Daoy (cell line): ENCODE results near the gene MPO. TPM values are rescaled to one million over a fixed set of nuclear protein-coding genes. Genes with fewer than 3 reads are reported as not detected.
A peak's percentile ranks its signal among the peaks of the same experiment; 100 is the strongest.

ENCODE experiments used
- DNase-seq: peaks from one replicate; pipeline ENCODE4 v3.0.0-alpha.2; 2015; ENCODE audit warnings: low read depth
- total RNA-seq: library from RNA; depleted of rRNA; stranded (reverse); fragments of >200 nt; shearing (Covaris generic); gene quantifications from 2 replicates; pipeline ENCODE4 v1.2.3, GENCODE V29; 2014; rRNA removed

The MPO gene, protein sequence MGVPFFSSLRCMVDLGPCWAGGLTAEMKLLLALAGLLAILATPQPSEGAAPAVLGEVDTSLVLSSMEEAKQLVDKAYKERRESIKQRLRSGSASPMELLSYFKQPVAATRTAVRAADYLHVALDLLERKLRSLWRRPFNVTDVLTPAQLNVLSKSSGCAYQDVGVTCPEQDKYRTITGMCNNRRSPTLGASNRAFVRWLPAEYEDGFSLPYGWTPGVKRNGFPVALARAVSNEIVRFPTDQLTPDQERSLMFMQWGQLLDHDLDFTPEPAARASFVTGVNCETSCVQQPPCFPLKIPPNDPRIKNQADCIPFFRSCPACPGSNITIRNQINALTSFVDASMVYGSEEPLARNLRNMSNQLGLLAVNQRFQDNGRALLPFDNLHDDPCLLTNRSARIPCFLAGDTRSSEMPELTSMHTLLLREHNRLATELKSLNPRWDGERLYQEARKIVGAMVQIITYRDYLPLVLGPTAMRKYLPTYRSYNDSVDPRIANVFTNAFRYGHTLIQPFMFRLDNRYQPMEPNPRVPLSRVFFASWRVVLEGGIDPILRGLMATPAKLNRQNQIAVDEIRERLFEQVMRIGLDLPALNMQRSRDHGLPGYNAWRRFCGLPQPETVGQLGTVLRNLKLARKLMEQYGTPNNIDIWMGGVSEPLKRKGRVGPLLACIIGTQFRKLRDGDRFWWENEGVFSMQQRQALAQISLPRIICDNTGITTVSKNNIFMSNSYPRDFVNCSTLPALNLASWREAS
- not detected in 2 replicates for total RNA-seq

DNA sequence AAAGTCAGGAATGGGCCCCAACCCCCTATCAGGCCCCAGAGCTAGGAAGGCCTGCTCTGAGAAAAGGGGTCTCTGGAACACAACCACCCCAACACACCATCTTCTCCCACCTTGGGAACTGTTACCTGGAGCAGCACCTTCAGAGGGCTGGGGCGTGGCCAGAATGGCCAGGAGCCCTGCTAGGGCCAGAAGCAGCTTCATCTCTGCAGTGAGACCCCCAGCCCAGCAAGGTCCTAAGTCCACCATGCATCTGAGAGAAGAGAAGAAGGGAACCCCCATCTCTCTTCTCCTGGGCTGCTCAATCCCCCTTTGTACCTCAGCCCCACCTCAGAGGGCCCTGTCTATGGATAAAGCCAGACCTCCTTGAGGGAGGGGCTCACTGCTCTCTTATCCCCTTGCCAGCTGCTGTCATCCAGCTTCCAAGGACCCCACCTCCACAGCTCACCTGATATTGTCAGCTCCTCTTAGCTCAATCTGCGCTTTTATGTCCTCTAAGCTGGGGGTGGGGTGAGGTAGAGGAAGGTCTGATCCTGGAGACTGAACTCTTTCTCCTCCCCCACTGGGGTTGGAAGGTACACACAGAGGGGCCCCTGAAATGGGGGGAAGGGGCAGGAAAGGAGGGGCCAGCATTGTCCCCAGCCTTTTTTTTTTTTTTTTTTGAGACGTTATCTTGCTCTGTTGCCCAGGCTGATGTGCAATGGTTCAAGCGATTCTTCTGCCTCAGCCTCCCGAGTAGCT lies at the start of gene MPO:
TSS of gene MPO (minus strand) at position 456 of the 738 bp plus-strand sequence. CDS start at position 279, 177 bp downstream.
- no peak for DNase-seq

DNA sequence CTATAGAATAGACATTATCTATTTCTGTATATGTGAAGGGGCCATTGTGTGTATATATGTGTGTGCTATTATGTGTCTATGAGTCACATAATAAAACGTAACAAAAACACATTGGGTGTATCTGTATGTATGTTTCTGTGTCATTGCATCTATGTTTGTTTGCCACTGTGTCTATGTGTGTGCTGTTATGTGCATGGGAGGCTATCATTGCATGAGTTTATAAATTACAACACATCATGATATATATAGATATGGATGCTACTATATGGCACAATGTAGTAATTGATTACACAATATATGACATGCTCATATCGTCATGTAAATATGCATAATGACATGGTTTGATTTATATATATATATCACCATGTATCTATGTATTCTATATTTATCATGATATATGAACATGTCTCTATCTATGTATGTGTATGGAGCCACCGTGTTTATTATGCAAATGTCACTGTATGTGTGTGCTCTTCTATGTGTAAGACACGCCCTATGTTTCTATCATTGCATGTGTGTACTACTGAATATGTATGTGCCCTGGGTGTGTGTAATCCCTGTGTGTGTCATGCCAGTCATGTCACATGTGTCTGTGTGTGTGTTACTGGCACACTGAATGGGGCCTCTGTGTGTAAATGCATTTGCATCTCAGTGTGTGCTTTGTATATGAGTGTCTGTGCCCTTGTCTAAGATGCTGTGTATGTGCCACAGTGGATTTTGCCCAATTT lies 49.2 kb upstream of the MPO start:
- no peak for DNase-seq

DNA sequence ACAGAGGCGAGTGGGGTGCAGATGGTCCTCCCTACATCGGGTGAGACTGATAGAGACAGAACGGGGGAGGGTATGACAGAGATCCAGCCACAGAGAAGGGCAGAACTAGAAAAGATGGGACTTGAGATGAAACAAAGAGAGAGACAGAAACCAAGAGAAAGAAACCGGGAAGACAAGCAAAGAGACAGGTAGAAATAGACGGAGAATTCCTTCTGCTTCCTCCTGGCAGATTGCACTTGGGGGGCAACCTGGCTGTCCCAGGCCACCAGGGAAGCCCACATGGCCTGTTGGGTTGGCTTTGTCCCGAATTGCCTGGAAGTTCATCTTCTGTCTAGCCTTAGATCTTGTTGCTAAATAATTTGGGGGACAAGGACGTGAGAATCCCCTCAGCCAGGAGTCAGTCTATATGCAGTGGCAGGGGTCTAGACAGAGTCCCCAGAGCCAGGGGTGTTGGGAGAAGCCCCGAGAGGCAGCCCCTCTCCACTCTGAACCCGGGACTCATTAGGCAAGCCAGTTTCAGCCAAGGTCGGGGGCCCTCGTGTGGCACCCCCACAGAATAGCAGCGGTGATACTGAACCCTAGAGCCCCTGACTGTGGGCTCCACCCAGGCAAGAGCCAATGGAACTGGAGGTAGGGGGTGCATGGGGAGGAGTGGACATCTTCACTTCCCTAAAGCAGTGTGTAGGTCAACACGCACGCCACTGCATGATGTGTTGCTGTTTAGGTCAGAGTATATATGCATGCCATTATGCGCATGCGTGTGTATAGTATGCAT lies 48.5 kb upstream of the MPO start:
- no peak for DNase-seq

DNA sequence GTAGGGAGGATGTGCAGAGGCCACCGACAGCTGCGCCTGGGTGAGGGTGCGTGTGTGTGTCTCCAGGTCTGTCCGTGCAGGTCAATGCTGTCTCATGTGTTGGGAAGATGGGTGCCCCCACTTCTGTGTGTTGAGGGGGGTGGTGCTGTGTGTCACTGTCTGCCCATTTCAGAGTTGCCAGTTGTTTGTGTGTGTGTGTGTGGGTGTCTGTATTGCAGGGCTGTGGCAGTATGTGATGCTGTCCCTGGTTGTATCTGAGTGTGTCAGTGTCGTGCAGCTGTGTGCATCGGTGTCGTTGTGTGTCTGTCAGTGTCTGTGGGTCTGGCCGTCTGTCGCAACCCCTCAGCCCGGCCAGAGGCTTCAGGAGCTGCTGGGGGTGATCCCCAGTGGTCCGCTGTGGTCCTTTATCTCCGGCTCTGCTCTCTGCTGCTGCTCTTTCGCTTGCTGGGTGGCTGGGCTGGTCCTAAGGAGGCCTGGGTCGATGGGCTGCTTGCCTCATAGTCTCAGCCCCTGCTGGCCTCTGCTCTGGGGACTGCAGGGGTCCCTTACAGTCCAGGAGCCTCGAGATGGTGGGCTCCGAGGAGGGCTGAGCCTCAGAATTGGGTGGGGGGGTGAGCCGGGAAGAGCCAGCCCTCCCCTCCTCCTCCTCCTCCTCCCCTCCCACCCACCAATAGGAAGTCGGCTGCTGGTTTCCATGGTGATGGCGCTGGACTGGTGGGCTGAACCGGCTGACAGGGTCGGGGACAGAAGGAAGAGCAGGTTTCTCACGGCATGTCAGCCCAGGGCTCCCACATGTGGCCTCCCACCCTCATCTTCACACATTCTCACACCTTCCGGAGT lies 47.7 kb upstream of the MPO start, which contains the start of gene TSPOAP1:
TSS of gene TSPOAP1 (minus strand) at position 601 of the 840 bp plus-strand sequence. CDS start 875 bp downstream, outside the sequence.
- no peak for DNase-seq

DNA sequence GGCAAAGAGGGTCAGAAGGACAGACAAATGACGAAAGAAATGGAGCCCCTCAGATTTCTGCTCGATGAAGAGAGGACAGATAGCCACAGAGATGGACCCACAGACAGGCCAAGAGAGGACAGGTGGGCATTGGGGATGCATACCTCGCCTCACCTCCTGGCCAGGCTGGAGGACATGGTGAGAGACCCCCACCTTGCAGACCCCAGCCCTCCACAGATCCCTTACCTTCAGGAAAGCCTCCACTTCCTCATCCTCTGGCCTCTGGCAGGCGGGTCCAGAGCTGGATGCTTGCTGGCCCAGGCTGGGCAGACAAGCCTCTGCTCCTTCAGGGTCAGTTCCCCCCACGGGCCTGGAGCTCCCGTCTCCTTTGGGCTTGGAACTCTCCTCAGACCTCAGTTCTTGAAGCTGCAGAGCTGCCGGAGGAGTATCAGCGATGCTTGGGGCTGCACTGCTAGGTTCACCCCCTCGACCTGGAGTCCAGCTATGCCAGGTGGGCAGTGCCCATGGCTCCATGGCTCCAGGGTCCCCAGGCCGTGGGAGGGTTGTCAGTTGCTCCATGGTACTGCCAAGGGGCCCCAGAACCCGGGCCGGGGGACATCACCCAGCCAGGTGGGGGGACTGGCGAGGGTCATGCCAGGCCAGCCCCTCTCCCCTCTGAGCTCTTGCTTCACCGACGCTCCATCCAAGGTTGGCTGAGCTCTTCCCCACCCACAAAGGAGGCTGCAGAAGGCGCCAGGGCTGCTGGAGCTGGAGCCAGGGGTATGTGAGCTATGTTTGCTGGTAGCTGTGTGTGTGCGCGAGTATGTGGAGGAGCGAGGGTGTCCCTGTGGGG lies 46.8 kb upstream of the MPO start:
- DNase-seq = no peak

DNA sequence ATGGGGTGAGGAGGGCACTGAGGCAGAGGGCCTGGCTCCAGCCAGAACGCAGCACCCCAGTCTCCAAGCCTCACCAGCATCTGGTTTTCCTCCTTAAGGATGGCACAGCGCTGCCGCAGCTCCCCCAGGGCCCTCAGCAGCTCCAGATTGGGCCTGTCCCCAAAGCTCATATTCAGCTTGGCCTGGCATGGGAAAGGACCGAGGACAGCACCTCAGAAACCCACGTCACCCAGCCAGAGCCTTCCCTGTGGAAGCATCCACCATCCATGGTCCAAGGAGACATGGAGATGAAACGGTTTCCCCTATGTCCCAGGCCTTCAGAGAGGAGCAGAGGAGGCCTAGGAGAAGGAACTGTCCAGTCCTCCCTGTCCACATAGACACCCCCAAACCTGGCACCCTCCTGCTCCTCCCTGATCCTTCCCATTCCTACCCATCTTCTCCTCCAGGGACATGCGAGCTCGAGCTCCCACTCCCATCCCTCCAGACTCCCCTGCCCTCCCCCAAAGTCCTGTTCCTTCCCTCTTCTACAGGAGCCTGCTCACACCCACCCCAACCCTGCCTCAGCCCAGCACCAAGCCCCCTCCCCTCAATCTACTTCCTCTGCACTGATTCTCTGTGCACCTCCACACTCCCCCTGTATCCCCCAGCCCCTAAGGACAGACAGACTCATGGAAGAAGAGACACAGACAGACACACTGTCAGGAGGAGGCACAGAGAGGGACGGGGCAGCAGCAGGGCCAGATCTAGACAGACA lies 46.1 kb upstream of the MPO start:
- no peak for DNase-seq

DNA sequence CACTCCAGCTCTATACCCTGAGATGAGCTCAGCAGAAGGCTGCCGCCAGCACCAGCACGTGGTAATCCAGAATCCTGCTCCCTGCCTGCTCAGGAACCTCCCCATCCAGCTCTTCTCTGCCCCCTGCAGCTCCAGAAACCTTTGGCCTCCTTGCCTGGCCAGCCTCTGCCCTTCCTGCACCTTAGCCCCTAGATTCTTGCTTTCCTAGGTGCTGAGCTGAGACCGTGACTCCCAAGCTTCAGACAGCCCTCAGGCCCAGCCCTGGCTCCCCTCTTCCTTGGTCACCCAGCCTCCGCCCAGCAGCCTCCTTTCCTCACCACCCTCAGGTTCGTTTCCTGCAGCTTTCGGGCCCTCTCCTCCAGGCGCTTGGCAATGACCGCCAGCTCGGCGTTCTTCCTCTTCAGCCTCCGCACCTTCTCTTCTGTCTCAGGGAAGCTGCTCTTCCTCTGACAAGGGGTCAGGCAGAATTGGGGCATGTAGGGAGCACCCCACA lies 45.3 kb upstream of the MPO start:
- no peak for DNase-seq

DNA sequence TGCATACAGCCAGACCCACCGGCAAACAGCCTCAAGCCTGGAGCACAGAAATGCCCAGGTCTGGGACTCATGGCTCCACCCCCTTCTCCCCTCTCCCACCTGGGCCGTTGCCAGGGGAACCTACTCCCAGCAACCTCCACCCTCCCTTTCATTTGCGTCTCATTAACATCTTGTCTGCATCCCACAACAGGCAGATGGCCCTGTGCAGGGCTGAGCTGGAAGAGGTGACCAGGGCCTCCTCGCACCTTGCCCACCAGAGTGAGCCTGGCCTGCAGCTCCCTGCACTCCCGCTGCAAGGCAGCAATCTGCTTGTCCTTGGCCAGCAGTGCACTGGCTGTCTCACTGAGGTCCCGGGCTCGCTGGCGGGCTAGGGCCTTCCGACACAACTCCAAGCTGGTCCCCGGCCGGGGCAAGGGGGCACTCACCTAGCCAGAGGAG lies 44.6 kb upstream of the MPO start:
- no peak for DNase-seq

DNA sequence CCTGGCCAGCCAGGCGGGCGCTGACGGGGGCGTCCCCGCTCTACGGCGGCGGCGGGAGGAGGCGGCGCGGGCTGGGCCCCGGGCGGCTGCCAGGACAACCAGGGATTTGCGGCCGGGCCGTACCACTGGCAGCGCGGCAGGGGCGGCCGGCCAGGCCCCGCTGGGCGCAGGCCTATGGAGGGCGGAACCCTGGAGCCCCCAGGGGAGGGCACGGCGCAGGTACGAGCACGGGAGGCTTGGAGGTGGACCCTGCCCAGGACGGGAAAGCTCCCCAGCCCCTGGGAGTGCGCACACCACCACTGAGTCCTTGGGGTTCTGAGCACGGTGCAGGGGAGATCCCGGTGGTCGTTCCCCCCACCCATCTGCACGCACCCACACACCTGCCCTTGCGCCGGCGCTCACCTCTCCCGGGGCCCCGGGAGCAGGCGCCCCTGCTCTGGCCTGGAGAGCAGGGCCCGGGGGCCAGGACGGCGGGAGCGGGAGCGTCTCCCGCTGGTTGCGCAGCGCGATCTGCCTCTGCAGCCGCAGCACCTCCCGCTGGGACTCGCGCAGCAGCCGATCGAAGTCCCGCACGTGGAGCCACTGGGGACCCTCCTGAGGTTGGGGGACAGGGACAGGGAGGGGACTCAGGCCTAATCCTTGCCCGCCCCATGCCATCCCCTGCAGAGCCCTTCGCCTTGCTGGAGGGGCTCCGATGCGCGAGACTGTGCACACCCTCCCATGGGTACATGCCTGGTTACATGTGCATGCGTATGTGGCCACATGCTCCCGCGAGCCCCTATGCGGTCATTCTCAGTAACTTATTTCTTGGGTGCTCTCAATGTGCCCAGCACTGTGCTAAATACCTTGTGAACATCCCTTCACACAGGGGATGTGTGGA lies 43.9 kb upstream of the MPO start:
- DNase-seq = peak; percentile 32

DNA sequence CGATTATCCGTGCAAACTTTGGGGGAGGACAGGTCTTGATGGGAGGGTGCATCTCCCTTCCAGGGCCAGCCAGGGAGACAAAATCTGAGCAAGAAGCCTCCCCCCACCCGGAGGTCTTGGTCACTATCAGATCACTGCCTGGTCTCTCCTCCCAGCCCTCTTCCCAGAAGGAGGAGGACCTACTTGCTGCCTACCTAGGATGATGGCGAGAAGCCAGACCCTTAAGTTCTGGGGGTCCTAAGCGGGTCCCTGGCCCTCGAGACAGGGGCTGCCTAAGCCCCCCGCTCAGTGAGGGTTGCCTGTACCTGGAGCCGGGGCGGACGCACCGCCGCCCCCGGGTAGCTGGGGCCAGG lies 43.3 kb upstream of the MPO start:
- DNase-seq = no peak

DNA sequence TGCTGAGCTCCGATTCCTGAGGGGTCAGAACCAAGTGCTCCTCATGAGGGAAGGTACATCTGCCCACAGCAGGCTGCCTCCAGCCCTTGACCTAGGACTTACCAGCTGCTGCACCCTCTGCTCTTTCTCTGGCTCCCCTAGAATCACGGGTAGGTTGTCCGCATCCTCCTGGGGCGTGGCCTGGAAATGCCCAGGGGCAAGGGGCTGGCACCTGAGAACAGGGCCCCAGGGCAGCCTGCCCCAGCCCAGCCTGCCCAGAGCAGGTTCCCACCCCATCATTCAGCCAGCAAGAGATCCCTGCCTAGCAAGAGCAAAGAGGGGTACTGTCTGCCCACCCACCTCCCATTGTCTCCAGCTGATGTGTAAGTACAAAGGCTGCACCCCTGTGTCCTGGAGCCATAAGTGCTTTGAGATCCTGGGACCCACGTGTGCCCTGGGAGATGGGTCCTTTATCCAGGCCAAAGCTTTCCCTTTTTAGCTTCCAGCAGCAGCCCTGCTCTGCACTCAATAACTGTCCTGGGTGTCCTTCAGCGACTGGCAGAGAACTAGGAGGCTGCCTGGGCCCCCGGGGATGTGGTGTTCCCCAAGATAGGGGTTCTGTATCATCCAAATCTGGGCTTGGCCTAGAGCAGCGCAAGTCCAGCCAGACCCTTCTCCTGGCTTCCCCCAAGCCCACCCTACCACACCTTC lies 42.8 kb upstream of the MPO start:
- no peak for DNase-seq

DNA sequence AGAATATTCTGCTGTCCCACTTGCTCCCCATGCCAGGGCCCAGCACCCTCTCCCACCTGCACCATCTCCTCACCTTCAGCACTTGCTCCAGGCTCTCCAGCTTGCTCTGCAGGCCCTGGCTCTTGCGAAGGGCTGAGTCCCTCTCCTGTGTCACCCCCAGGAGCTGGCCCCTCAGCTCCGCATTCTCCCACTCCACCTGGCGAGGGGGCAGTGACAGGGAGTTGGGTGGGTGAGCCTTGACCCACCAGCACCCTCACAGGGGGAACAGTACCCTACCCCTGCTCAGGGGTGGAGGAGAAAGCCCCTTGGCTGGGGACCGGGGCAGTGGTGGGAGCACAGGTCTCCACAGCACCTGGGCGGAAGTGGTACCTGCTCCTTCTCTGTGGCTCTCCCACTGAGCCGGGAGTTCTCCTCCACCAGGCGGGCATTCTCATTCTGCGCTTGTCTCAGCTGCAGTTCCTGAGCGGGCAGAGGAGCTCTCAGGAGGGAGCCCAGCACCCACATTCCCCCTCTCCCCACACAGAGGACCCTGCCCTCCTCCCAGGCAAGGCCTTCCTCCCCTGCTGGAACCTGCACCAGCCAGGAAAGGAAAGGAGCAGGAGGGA lies 41.9 kb upstream of the MPO start:
- DNase-seq = no peak

DNA sequence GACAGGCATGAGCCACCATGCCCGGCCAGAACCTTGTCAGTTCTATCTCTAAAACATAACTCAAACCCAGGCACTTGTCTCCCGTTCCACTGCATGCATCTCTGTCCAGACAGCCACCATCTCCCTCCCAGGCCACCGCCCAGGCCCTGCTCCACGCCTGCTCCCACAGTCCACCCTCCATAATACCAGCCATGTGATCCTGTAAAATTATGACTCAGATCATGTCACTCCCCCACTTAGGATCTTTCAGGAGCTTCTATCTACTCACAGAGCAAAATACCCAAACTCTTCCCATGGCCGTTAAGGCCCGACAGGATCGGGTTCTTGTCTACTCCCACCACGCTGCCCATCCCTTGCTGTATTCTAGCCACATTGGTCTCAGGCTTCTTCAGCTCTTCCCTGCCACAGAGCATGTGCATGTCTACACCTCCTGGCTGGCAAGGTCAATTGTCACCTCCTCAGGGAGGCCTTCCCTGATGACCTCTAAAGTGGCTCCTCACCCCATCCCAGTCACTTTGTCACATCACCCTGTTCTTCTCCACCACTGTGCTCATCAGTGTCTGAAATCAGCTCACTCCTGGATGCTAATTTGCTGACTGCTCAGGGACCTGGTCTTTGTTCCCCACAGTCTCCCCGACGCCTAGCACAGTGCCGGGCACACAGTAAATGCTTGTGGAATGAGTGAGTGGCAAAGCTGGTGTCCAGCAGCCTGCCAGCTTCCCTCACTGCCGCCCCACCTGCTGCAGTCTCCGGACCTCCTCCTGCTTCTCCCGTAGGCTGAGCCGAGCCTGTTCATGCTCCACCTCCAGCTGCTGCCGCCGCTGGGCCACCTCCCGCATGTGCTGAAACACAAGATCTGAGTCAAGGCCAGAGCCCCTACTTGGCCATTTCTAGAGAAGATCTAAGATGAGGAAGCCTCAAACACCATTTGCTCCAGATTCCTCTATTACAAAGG lies 41.1 kb upstream of the MPO start:
- no peak for DNase-seq

DNA sequence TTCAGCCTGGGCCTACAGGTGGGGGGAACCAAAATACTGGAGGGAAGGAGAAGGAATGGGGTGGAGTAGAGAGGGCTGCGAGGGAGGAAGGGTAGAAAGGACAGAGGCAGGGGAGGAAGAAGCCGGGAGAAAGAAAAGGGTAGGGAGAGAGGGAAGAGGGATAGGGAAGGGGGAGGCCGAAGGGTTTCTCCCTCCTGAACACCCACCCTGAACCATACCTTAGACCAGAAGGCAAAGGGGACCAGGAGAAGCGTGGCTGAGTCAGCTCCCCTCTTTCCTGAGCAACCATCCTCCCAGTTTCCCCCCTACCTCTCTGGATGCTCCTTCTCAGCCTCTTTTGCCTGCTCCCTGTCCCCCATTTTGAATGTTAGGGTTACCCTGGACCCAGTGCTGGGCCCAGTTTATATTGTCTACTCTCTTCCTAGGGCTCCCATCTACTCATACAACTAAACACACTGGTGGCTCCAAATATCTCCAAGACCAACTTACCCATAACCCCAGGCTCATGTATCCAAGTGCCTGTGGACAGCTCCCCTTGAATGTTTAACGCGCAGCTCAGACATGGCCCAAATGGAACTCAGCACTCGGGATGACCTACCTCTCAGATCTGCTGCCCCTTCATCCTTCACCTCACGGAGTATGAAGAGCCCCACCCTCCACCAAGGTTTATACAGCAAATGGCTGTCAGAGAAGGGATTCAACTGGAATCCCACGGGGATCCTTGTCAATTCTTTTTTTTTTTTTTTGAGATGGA lies 40.0 kb upstream of the MPO start:
- DNase-seq = no peak
